Right lung (tissue), 10 donors: ENCODE results near the gene PCDHGC3. TPM values are rescaled to one million over a fixed set of nuclear protein-coding genes. Genes with fewer than 3 reads are reported as not detected.
"Not testable (repeated sequence)": the region's sequence is repeated elsewhere in the genome, so short reads cannot be mapped to it uniquely, and the experiment has no call there.

Experiments
- DNase-seq, 2 donors: peaks; one replicate each; pipeline ENCODE4 v3.0.0-alpha.2; 2013
- long read RNA-seq, 8 donors: transcript quantifications; one replicate each; lab custom pipeline, GENCODE V29; 2026
- polyA plus RNA-seq, 5 donors: library from polyadenylated mRNA; unstranded; fragments of 120-200 nt; gene quantifications; one replicate each; pipeline versions ENCODE4 v1.2.1 to v1.2.3, GENCODE V29; 2013; ENCODE audit warnings: inconsistent platforms in 1 of 5, low replicate concordance in 1 of 5; ENCODE audit not compliant: insufficient read length in 5 of 5, insufficient read depth in 1 of 5

PCDHGC3 gene
- 100 to 1,000 TPM; 102 to 151 (median 113) TPM for polyA plus RNA-seq
- long read RNA-seq, donor 1, full-length matches to known transcripts: 57 of 69 reads
- long read RNA-seq, donor 1, partial matches to known transcripts: 12 of 69 reads
- long read RNA-seq, donor 1, other reads (novel, unspliced or antisense): 0 of 69 reads
- long read RNA-seq, donor 2, full-length matches to known transcripts: 17 of 17 reads
- long read RNA-seq, donor 2, partial matches to known transcripts: 0 of 17 reads
- long read RNA-seq, donor 2, other reads (novel, unspliced or antisense): 0 of 17 reads
- long read RNA-seq, donor 3, full-length matches to known transcripts: 36 of 41 reads
- long read RNA-seq, donor 3, partial matches to known transcripts: 5 of 41 reads
- long read RNA-seq, donor 3, other reads (novel, unspliced or antisense): 0 of 41 reads
- long read RNA-seq, donor 4, full-length matches to known transcripts: 34 of 34 reads
- long read RNA-seq, donor 4, partial matches to known transcripts: 0 of 34 reads
- long read RNA-seq, donor 4, other reads (novel, unspliced or antisense): 0 of 34 reads
- long read RNA-seq, donor 5, full-length matches to known transcripts: 48 of 48 reads
- long read RNA-seq, donor 5, partial matches to known transcripts: 0 of 48 reads
- long read RNA-seq, donor 5, other reads (novel, unspliced or antisense): 0 of 48 reads
- long read RNA-seq, donor 6, full-length matches to known transcripts: 49 of 57 reads
- long read RNA-seq, donor 6, partial matches to known transcripts: 8 of 57 reads
- long read RNA-seq, donor 6, other reads (novel, unspliced or antisense): 0 of 57 reads
- long read RNA-seq, donor 7, full-length matches to known transcripts: 24 of 24 reads
- long read RNA-seq, donor 7, partial matches to known transcripts: 0 of 24 reads
- long read RNA-seq, donor 7, other reads (novel, unspliced or antisense): 0 of 24 reads
- long read RNA-seq, donor 8, full-length matches to known transcripts: 13 of 13 reads
- long read RNA-seq, donor 8, partial matches to known transcripts: 0 of 13 reads
- long read RNA-seq, donor 8, other reads (novel, unspliced or antisense): 0 of 13 reads

DNA sequence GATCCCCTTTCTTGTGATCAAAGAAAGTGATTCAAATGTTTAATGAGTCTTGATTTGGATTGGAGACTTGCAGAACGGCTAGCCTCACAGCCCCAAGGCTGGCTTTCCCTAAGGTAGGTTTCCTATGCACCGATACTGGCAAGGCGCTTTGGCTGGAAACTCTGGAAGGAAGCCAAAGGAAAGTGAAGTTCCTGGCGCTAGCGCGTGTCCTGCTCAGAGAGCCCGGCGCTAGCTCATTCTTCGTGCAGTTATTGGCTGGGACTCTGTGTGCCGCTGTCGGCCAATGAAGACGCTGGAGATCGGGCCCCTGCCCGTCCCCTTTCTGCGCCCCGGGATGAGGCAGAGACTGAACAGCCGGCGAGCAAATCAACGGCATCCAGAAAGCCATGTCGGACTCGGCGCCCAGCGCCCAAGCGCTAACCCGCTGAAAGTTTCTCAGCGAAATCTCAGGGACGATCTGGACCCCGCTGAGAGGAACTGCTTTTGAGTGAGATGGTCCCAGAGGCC, at the start of gene PCDHGC3:
TSS of gene PCDHGC3 (plus strand) at position 342 of the 507 bp plus-strand sequence. CDS start at position 493, 151 bp downstream.
- DNase-seq: peak; percentile 88 to 91

DNA sequence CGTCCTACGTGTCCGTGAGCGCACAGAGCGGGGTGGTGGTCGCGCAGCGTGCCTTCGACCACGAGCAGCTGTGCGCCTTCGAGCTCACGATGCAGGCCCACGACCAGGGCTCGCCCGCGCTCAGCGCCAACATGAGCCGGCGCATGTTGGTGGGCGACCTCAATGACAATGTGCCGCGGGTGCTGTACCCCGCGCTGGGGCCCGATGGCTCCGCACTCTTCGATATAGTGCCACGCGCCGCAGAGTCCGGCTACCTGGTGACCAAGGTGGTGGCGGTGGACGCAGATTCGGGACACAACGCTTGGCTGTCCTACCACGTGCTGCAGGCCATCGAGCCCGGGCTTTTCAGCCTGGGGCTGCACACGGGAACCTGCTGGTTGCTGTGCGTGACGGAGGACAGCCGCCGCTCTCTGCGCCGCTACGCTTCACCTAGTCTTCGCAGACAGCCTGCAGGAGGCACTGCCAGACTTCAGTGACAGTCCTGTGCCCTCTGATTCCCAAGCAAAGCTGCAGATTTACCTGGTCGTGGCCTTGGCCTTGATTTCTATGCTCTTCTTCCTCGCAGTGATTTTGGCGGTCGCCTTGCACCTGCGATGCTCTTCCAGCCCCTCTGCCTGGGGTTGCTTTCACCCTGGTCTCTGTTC, 47.9 kb upstream of the PCDHGC3 start:
- DNase-seq: no peak

DNA sequence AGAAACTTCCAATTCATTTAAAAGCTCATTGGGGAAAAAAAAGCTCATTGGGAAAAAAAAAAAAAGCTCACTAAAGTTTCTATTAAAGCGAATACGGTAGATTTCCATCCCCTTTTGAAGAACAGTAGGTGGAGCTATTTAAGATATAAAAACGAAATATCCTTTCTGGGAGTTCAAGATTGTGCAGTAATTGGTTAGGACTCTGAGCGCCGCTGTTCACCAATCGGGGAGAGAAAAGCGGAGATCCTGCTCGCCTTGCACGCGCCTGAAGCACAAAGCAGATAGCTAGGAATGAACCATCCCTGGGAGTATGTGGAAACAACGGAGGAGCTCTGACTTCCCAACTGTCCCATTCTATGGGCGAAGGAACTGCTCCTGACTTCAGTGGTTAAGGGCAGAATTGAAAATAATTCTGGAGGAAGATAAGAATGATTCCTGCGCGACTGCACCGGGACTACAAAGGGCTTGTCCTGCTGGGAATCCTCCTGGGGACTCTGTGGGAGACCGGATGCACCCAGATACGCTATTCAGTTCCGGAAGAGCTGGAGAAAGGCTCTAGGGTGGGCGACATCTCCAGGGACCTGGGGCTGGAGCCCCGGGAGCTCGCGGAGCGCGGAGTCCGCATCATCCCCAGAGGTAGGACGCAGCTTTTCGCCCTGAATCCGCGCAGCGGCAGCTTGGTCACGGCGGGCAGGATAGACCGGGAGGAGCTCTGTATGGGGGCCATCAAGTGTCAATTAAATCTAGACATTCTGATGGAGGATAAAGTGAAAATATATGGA, 45.2 kb upstream of the PCDHGC3 start, which contains the start of gene PCDHGA12:
TSS of gene PCDHGA12 (plus strand) at position 176 of the 782 bp plus-strand sequence. CDS start at position 429, 253 bp downstream.
- no peak for DNase-seq

DNA sequence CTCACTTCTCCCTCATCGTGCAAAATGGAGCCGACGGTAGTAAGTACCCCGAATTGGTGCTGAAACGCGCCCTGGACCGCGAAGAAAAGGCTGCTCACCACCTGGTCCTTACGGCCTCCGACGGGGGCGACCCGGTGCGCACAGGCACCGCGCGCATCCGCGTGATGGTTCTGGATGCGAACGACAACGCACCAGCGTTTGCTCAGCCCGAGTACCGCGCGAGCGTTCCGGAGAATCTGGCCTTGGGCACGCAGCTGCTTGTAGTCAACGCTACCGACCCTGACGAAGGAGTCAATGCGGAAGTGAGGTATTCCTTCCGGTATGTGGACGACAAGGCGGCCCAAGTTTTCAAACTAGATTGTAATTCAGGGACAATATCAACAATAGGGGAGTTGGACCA, 44.5 kb upstream of the PCDHGC3 start:
- no peak for DNase-seq

DNA sequence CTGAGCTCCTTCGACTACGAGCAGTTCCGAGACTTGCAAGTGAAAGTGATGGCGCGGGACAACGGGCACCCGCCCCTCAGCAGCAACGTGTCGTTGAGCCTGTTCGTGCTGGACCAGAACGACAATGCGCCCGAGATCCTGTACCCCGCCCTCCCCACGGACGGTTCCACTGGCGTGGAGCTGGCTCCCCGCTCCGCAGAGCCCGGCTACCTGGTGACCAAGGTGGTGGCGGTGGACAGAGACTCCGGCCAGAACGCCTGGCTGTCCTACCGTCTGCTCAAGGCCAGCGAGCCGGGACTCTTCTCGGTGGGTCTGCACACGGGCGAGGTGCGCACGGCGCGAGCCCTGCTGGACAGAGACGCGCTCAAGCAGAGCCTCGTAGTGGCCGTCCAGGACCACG, 43.5 kb upstream of the PCDHGC3 start:
- not testable (repeated sequence) for DNase-seq

DNA sequence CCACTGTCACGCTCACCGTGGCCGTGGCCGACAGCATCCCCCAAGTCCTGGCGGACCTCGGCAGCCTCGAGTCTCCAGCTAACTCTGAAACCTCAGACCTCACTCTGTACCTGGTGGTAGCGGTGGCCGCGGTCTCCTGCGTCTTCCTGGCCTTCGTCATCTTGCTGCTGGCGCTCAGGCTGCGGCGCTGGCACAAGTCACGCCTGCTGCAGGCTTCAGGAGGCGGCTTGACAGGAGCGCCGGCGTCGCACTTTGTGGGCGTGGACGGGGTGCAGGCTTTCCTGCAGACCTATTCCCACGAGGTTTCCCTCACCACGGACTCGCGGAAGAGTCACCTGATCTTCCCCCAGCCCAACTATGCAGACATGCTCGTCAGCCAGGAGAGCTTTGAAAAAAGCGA, 43.0 kb upstream of the PCDHGC3 start:
- DNase-seq: not testable (repeated sequence)

GRCh38 chr5:141434006-141434405, 41.8 kb upstream of the PCDHGC3 start:
- DNase-seq: no peak

DNA sequence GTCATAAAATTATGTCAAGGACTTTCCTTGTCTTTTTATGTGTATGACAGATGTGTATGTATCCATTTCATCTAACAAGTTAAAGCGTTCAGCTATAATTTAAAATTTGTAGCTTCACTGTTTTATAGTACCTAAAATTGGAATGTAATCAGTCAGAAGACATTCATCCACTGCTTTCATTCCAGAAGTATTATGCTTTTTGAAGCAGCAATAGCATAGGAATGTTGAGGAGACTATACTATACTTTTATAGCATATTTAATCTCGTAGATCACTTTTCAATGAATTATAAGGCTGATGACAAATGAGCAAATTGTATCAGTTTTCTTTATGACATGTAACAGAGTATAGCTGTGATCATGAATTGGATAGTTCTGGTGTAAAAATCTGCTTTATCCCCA, 38.5 kb upstream of the PCDHGC3 start:
- no peak for DNase-seq

GRCh38 chr5:141439411-141440141, 36.2 kb upstream of the PCDHGC3 start:
- no peak for DNase-seq

GRCh38 chr5:141440341-141440740, 35.4 kb upstream of the PCDHGC3 start:
- no peak for DNase-seq

DNA sequence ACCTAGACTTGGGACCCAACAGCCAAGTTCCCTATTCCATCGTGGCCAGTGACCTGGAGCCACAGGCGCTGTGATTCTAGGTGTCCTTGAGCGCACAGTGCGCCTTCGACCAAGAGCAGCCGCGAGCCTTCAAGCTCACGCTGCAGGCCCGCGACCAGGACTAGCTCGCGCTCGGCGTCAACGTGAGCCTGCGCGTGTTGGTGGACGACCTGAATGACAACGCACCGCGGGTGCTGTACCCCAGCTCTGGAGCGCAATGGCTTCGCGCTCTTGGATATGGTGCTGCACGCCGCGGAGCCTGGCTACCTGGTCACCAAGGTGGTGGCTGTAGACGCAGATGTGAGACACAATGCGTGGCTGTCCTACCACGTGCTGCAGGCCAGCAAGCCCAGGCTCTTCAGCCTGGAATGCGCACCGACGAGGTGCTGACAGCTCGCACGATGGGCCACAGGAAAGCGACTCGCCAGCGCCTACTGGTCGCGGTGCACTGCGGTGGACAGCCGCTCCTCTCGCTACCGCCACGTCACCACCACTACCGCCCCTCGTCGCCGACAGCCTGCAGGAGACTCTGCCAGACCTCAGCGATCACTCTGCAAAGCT, 34.1 kb upstream of the PCDHGC3 start:
- DNase-seq: no peak

GRCh38 chr5:141465351-141465750, 10.4 kb upstream of the PCDHGC3 start:
- DNase-seq: no peak

- peak; percentile 81 to 84 for DNase-seq
Observed at GRCh38 chr5:141476132-141476911, 556 bp downstream of the PCDHGC3 start.

- DNase-seq: no peak
Observed at GRCh38 chr5:141477044-141477575, 1.3 kb downstream of the PCDHGC3 start.

DNA sequence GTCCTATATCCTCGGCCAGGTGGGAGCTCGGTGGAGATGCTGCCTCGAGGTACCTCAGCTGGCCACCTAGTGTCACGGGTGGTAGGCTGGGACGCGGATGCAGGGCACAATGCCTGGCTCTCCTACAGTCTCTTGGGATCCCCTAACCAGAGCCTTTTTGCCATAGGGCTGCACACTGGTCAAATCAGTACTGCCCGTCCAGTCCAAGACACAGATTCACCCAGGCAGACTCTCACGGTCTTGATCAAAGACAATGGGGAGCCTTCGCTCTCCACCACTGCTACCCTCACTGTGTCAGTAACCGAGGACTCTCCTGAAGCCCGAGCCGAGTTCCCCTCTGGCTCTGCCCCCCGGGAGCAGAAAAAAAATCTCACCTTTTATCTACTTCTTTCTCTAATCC, 2.0 kb downstream of the PCDHGC3 start:
- DNase-seq: no peak

DNA sequence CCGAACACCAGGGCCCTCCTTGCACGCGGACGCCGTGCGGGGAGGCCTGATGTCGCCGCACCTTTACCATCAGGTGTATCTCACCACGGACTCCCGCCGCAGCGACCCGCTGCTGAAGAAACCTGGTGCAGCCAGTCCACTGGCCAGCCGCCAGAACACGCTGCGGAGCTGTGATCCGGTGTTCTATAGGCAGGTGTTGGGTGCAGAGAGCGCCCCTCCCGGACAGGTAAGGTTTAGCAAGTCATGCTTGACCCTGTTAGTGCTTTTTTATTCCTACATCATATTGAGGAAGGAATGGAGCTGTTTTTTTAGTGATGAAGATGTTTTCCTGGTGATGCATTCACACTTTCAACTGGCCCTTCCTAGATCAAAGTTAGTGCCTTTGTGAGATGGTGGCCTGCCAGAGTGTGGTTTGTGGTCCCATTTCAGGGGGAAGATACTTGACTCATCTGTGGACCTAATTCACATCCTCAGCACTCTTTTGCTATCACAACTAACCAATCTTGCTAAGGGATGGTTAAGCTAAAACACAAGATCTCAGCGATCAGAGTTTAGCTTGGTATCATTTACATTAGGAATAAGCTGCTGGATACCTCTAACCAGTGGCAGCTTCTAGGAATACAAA, 2.7 kb downstream of the PCDHGC3 start:
- DNase-seq: peak in 1 of 2 donors; percentile 42

- no peak for DNase-seq
Observed at GRCh38 chr5:141479776-141480175, 4.0 kb downstream of the PCDHGC3 start.

- no peak for DNase-seq
Observed at GRCh38 chr5:141483902-141484301, 8.1 kb downstream of the PCDHGC3 start.
